Gastroesophageal sphincter (tissue), 3 donors: ENCODE measurements around the gene MTCL1.

Experiments used
- EP300 ChIP-seq: sonication (generic); formaldehyde crosslinking; IDR thresholded peaks from one replicate; pipeline ENCODE4 v1.6.1; 2017; ENCODE audit warnings: antibody characterized with exemption, mild to moderate bottlenecking
- POLR2AphosphoS5 ChIP-seq: sonication (generic); formaldehyde crosslinking; IDR thresholded peaks from one replicate; pipeline ENCODE4 v1.6.1; 2017; ENCODE audit warnings: antibody characterized with exemption
- TF ChIP-seq, protein P1 (sequence below), 4 experiments: fragments of 200-600 bp in 2 of 4; fragments of 450-650 bp in 2 of 4; sonication (generic) in 1 of 4; IDR thresholded peaks; one replicate each; pipeline ENCODE4 v1.5.1; 2017 to 2019; ENCODE audit warnings: antibody characterized with exemption in 4 of 4, mild to moderate bottlenecking in 2 of 4, moderate library complexity in 2 of 4

- TF ChIP-seq, protein P1, sequence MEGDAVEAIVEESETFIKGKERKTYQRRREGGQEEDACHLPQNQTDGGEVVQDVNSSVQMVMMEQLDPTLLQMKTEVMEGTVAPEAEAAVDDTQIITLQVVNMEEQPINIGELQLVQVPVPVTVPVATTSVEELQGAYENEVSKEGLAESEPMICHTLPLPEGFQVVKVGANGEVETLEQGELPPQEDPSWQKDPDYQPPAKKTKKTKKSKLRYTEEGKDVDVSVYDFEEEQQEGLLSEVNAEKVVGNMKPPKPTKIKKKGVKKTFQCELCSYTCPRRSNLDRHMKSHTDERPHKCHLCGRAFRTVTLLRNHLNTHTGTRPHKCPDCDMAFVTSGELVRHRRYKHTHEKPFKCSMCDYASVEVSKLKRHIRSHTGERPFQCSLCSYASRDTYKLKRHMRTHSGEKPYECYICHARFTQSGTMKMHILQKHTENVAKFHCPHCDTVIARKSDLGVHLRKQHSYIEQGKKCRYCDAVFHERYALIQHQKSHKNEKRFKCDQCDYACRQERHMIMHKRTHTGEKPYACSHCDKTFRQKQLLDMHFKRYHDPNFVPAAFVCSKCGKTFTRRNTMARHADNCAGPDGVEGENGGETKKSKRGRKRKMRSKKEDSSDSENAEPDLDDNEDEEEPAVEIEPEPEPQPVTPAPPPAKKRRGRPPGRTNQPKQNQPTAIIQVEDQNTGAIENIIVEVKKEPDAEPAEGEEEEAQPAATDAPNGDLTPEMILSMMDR (IDR thresholded peaks at IDR 0.05), result no peak
- TF ChIP-seq POLR2AphosphoS5 (no peak), EP300 (no peak)
Observed at GRCh38 chr18:8848541-8848940, 143.2 kb downstream of the MTCL1 start.
